Spleen (tissue), 7 donors: ENCODE measurements around the gene ACO2.

Experiments used
- CTCF ChIP-seq, 11 experiments: fragments of 200-600 bp in 7 of 11; fragments of 450-650 bp in 4 of 11; sonication (generic) in 4 of 11; IDR thresholded peaks in 8 of 11; conservative IDR thresholded peaks in 3 of 11; 1 replicate in 7 of 11; 2 replicates in 4 of 11; pipeline versions ENCODE4 v1.4.0 to v1.8.0; 2016 to 2021; ENCODE audit warnings: antibody characterized with exemption in 11 of 11, inconsistent platforms in 4 of 11, mild to moderate bottlenecking in 1 of 11
- POLR2A ChIP-seq, 3 donors: fragments of 450-650 bp; IDR thresholded peaks; one replicate each; pipeline ENCODE4 v1.5.1; 2017; ENCODE audit warnings: antibody characterized with exemption in 3 of 3, mild to moderate bottlenecking in 1 of 3
- donor health status: DM: no; HTN: no; CAD: no; lungs with moderate emphysema.
- donor health status: DM: no; HTN: no; CAD: no.
- donor health status: DM: no; HTN: no; CAD: no.

GRCh38 chr22:41482319-41482935, 13.5 kb downstream of the ACO2 start:
- TF ChIP-seq CTCF (IDR thresholded peaks at IDR 0.05 in 8 of 11, conservative IDR thresholded peaks at IDR 0.05 in 3 of 11), result no peak
- TF ChIP-seq POLR2A (IDR thresholded peaks at IDR 0.05), result no peak
